GM12878 (cell line): ENCODE measurements around the gene GOLGA6D. TPM values are rescaled to one million over a fixed set of nuclear protein-coding genes. Genes with fewer than 3 reads are reported as not detected.
A peak's percentile ranks its signal among the peaks of the same experiment; 100 is the strongest.
"Not testable (repeated sequence)": the region's sequence is repeated elsewhere in the genome, so short reads cannot be mapped to it uniquely, and the experiment has no call there.

Source experiments
- ATAC-seq: fragments of 200-7000 bp; cut with Tn5 transposase; 3 replicates; pipeline ENCODE4 v1.9.1; 2020; ENCODE audit warnings: mild to moderate bottlenecking, moderate library complexity
- BruUV-seq: library from RNA; stranded (reverse); fragments of 400-500 nt; replicated peaks from 2 replicates; lab custom pipeline; 2021; lab: Mats Ljungman, UMichigan
- CTCF ChIA-PET: fragments of 300-600 bp; sonication (Branson Sonifier 250); formaldehyde crosslinking; extraction: SDS; loops from one replicate; lab custom pipeline; 2021; ENCODE audit warnings: inconsistent platforms; lab: Yijun Ruan, JAX
- POLR2A ChIA-PET: fragments of 350-600 bp; formaldehyde crosslinking; extraction: SDS; loops from one replicate; lab custom pipeline; 2021; ENCODE audit warnings: inconsistent platforms; lab: Charles Lee
- RAD21 ChIA-PET: fragments of 300-600 bp; sonication (Branson Sonifier 250); formaldehyde crosslinking; loops from one replicate; lab custom pipeline; 2023; ENCODE audit warnings: antibody characterized with exemption; ENCODE audit not compliant: unreplicated experiment; lab: Charles Lee
- SMC1A ChIA-PET: fragments of 300-600 bp; sonication (Branson Sonifier 250); formaldehyde crosslinking; loops from one replicate; lab custom pipeline; 2023; ENCODE audit not compliant: unreplicated experiment, uncharacterized antibody; lab: Charles Lee
- DNase-seq: peaks from one replicate; pipeline ENCODE4 v3.0.0-alpha.2; 2011; ENCODE audit warnings: low read depth, low spot score
- FAIRE-seq: peaks from 3 replicates; lab custom pipeline; 2011; peaks lifted over from hg19 to GRCh38; lab: Jason Lieb, UNC
- H2AFZ ChIP-seq: 2 replicates; pipeline ENCODE4 v1.6.0; 2011; ENCODE audit warnings: low read depth, low read length, control low read depth; ENCODE audit not compliant: control insufficient read depth
- H3K27ac ChIP-seq: 2 replicates; pipeline ENCODE4 v1.5.1; 2011; ENCODE audit warnings: control low read depth; ENCODE audit not compliant: control insufficient read depth, insufficient read depth
- H3K27me3 ChIP-seq, 2 experiments: replicated peaks in 1 of 2; 2 replicates each; pipeline versions ENCODE4 v1.6.0 to v1.6.1; 2011; ENCODE audit warnings: low read length in 1 of 2; ENCODE audit not compliant: control insufficient read depth in 2 of 2, insufficient read depth in 2 of 2
- H3K36me3 ChIP-seq, 2 experiments: 2 replicates each; pipeline ENCODE4 v1.5.1; 2011; ENCODE audit warnings: low read length in 1 of 2; ENCODE audit not compliant: control insufficient read depth in 2 of 2, insufficient read depth in 2 of 2
- H3K4me1 ChIP-seq: 2 replicates; pipeline ENCODE4 v1.6.1; 2011; ENCODE audit warnings: mild to moderate bottlenecking, low read length, moderate library complexity, mixed read lengths; ENCODE audit not compliant: control insufficient read depth, insufficient read depth
- H3K4me2 ChIP-seq: 2 replicates; pipeline ENCODE4 v1.6.0; 2011; ENCODE audit warnings: control low read depth; ENCODE audit not compliant: control insufficient read depth, insufficient read depth
- H3K4me3 ChIP-seq: fragments of 200-600 bp; sonication (generic); 2 replicates; pipeline ENCODE4 v1.5.1; 2016
- H3K79me2 ChIP-seq: 2 replicates; pipeline ENCODE4 v1.6.0; 2011; ENCODE audit warnings: low read length; ENCODE audit not compliant: control insufficient read depth, insufficient read depth
- H3K9ac ChIP-seq: 2 replicates; pipeline ENCODE4 v1.8.0; 2011; ENCODE audit warnings: low read length, control low read depth, mixed read lengths; ENCODE audit not compliant: control insufficient read depth, insufficient read depth
- H3K9me3 ChIP-seq: replicated peaks from 3 replicates; pipeline ENCODE4 v1.5.1; 2011; ENCODE audit warnings: mild to moderate bottlenecking, low read length; ENCODE audit not compliant: control insufficient read depth, insufficient read depth
- H4K20me1 ChIP-seq: 2 replicates; pipeline ENCODE4 v1.6.0; 2011; ENCODE audit not compliant: control insufficient read depth, insufficient read depth
- WGBS: methylation state at CpG from one replicate; pipeline ENCODE4 v1.1.6; 2016; ENCODE audit warnings: low lambda C conversion rate; ENCODE audit not compliant: insufficient replicate concordance, insufficient coverage; ENCODE audit errors: missing lambda C conversion rate; 5-methylcytosine and 5-hydroxymethylcytosine counted together
- in situ Hi-C: fragments of 300-500 bp; cut with MboI; formaldehyde crosslinking; loops from 9 replicates; pipeline ENCODE4 v1.14.3; 2018; ENCODE audit warnings: mixed read lengths
- intact Hi-C: fragments of 100-400 bp; cut with micrococcal nuclease; formaldehyde crosslinking; loops from one replicate; pipeline ENCODE4 v1.14.2; 2022; ENCODE audit not compliant: unreplicated experiment
- polyA plus RNA-seq, 11 experiments: library from polyadenylated mRNA; depleted of rRNA in 4 of 11; unstranded in 6 of 11; stranded (reverse) in 5 of 11; fragments of >200 nt; fragmentation: Nextera tagmentation in 4 of 11; fragmentation: Illumina TruSeq in 1 of 11; extraction: Ambion mirVana in 4 of 11; extraction: Trizol in 1 of 11; gene quantifications; 1 replicate in 1 of 11; 2 replicates in 10 of 11; pipeline versions ENCODE4 v1.2.1 to v1.2.3, GENCODE V29; 2011 to 2016; ENCODE audit warnings: inconsistent platforms in 2 of 11, missing spikeins in 2 of 11, low read depth in 1 of 11
- total RNA-seq, 4 experiments: library from RNA; depleted of rRNA in 3 of 4; stranded (reverse); fragments of >200 nt in 3 of 4; fragmentation: Illumina TruSeq in 1 of 4; extraction: Trizol in 1 of 4; gene quantifications; 2 replicates each; pipeline versions ENCODE4 v1.2.1 to v1.2.3, GENCODE V29; 2013 to 2021

The GOLGA6D gene
- total and polyA plus RNA-seq, 10 of the 15 experiments (the other 5 are each of a cell fraction or from before 2014, with no cell fraction given), result not detected

DNA sequence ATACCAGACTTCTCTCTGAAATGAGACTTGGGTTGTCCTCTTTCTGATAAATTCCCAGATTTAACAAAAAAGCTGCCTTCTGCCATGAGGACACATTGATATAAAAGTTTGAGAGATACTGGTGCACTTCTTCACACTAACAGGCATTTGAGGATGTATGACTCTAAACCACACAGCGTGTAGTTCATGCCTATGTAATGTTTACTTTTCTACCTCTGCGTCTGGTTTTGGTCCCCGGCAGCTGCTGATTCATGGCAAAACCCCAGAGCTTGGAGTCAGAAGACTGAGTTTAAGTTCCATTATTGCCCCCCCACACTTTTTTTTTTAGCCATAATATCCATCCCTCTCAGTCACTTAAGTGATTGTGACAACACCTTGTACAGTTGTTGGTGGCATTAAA is 1.5 kb downstream of the GOLGA6D start:
- in situ Hi-C loops, ATAC-seq, H2AFZ ChIP-seq, intact Hi-C loops, FAIRE-seq, H3K27me3 ChIP-seq, H3K4me2 ChIP-seq, CTCF ChIA-PET, SMC1A ChIA-PET, H3K36me3 ChIP-seq, H4K20me1 ChIP-seq, H3K79me2 ChIP-seq, H3K4me3 ChIP-seq, POLR2A ChIA-PET, BruUV-seq, H3K4me1 ChIP-seq, H3K9ac ChIP-seq, H3K9me3 ChIP-seq, RAD21 ChIA-PET, DNase-seq, H3K27ac ChIP-seq: not testable (repeated sequence)
- no CpG with 5 or more reads among the region's 3 CpGs for WGBS

DNA sequence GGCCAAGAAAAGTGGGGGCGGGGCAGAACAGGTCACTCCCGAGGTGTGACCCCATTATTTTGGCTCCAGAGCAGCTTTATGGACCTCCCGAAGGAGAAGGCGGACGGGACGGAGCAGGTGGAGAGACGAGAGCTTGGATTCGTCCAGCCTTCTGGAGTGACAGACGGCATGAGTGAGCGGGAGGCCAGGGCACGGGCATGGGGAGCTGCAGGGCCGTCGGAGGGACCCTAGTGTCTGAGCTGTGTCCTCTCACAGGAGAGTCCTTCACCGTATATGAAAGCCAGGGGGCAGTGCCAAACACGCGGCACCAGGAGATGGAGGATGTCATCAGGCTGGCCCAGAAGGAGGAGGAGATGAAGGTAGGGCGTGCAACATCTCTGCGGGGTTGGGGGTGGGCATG is 11.0 kb downstream of the GOLGA6D start:
- H3K4me3 ChIP-seq, RAD21 ChIA-PET, in situ Hi-C loops, FAIRE-seq, H3K79me2 ChIP-seq, POLR2A ChIA-PET, H2AFZ ChIP-seq, H3K9me3 ChIP-seq, H3K9ac ChIP-seq, CTCF ChIA-PET, H3K27ac ChIP-seq, H4K20me1 ChIP-seq, H3K4me1 ChIP-seq, H3K27me3 ChIP-seq, H3K36me3 ChIP-seq, SMC1A ChIA-PET, intact Hi-C loops, DNase-seq, H3K4me2 ChIP-seq, ATAC-seq, BruUV-seq: not testable (repeated sequence)
- WGBS, result 23% methylated on average over 4 of the region's 18 CpGs

DNA sequence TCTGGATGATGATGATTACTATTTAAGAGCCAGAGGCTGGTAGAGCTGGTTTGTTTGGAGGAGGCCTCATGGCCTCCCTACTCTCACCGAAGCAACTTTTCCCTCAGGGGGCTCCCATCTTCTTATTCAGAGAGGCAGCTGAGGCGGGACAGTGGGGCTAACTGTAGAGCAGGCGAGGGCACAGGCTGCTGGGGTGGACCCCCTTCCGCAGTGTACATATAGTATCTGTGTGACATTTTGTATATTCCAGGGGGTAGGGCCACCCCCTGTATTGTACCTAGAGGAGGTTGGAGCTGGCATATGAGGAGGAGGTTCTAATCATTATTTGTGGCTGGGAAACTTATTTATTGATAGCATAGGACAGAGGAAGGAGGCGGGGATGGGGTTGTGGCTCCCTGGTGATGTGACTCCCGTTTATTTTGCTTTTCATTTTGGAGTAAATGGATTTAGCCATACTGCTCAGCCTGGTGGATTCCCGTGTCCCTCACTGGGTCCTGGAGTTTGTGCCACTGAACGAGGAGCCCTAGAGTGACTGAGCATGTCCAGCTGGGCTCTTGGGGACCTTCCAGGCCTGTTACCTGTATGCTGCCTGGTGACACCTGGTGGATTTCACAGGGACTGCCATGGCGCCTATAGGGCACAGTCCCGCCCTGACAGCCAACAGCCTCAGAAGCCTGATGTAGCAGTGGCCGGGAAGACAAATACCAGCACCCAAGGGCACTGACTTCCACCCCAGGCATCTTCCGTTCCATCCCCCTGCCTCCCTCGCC is 16.1 kb downstream of the GOLGA6D start:
- H3K27ac ChIP-seq, H4K20me1 ChIP-seq, intact Hi-C loops, H3K9ac ChIP-seq, H3K9me3 ChIP-seq, POLR2A ChIA-PET, BruUV-seq, H3K36me3 ChIP-seq, H3K79me2 ChIP-seq, H3K27me3 ChIP-seq, H3K4me3 ChIP-seq, in situ Hi-C loops, DNase-seq, H2AFZ ChIP-seq, SMC1A ChIA-PET, FAIRE-seq, H3K4me1 ChIP-seq, H3K4me2 ChIP-seq: not testable (repeated sequence)
- ATAC-seq, result peak; percentile 99
- CTCF ChIA-PET, result interaction anchor here (0.8 to 1.5 kb wide), 2 partner anchors 95 to 269 kb away, joined by 4 read pairs; no protein-coding TSS in a partner anchor
- RAD21 ChIA-PET, result interaction anchor here (0.7 kb wide), 1 partner anchor 269 kb away, joined by 3 read pairs; no protein-coding TSS in a partner anchor
- 43% methylated on average over 7 of the region's 13 CpGs for WGBS
